RKO (cell line): Measurements from ENCODE around the gene IRF4.
"Not testable (repeated sequence)": the region's sequence is repeated elsewhere in the genome, so short reads cannot be mapped to it uniquely, and the experiment has no call there.

Experiments
- DNase-seq: peaks from one replicate; pipeline ENCODE4 v3.0.0-alpha.2; 2016; ENCODE audit warnings: low spot score

The IRF4 gene

GRCh38 chr6:422433-423054 is 31.0 kb downstream of the IRF4 start:
- DNase-seq = peak; percentile 77

GRCh38 chr6:423055-423798 is 31.7 kb downstream of the IRF4 start:
- DNase-seq = no peak

- DNase-seq = no peak
Measured at GRCh38 chr6:423799-424345, 32.3 kb downstream of the IRF4 start.

- DNase-seq = no peak
Measured at GRCh38 chr6:424741-425417, 33.3 kb downstream of the IRF4 start.

GRCh38 chr6:425418-425788 is 33.9 kb downstream of the IRF4 start:
- DNase-seq = not testable (repeated sequence)

- DNase-seq = not testable (repeated sequence)
Measured at GRCh38 chr6:426198-426738, 34.7 kb downstream of the IRF4 start.

GRCh38 chr6:428047-428603 is 36.6 kb downstream of the IRF4 start:
- DNase-seq = no peak

GRCh38 chr6:429515-430121 is 38.1 kb downstream of the IRF4 start:
- DNase-seq = no peak

GRCh38 chr6:431504-431903 is 40.0 kb downstream of the IRF4 start:
- DNase-seq = no peak

GRCh38 chr6:431986-432385 is 40.4 kb downstream of the IRF4 start:
- DNase-seq = no peak

- DNase-seq = no peak
Measured at GRCh38 chr6:434051-434705, 42.6 kb downstream of the IRF4 start.

- no peak for DNase-seq
Measured at GRCh38 chr6:435441-436307, 44.1 kb downstream of the IRF4 start.

- DNase-seq = no peak
Measured at GRCh38 chr6:436308-437036, 44.9 kb downstream of the IRF4 start.

- no peak for DNase-seq
Measured at GRCh38 chr6:437037-437392, 45.5 kb downstream of the IRF4 start.

- DNase-seq = no peak
Measured at GRCh38 chr6:438634-439170, 47.1 kb downstream of the IRF4 start.

- no peak for DNase-seq
Measured at GRCh38 chr6:439641-440167, 48.2 kb downstream of the IRF4 start.

- DNase-seq = no peak
Measured at GRCh38 chr6:441126-441920, 49.8 kb downstream of the IRF4 start.

GRCh38 chr6:443621-444159 is 52.1 kb downstream of the IRF4 start:
- no peak for DNase-seq
